Liver (tissue), 3 donors: ENCODE results near the gene SFN.

Experiments
- CTCF ChIP-seq: fragments of 150-350 bp; IDR thresholded peaks from 2 replicates; pipeline ENCODE4 v1.5.1; 2017; ENCODE audit warnings: improper control_type of control experiment, low read depth, low read length; ENCODE audit not compliant: missing input control
- HNF4G ChIP-seq: IDR thresholded peaks from 2 replicates; pipeline ENCODE4 v1.6.1; 2016; ENCODE audit warnings: antibody characterized with exemption
- RAD21 ChIP-seq, 2 donors: IDR thresholded peaks; 2 replicates each; pipeline ENCODE4 v1.6.1; 2016; ENCODE audit warnings: antibody characterized with exemption in 2 of 2, mild to moderate bottlenecking in 2 of 2
- REST ChIP-seq: IDR thresholded peaks from 2 replicates; pipeline ENCODE4 v1.6.1; 2016; ENCODE audit warnings: antibody characterized with exemption, mild to moderate bottlenecking
- TAF1 ChIP-seq: conservative IDR thresholded peaks from 2 replicates; pipeline ENCODE4 v1.6.1; 2016; ENCODE audit warnings: antibody characterized with exemption, mild to moderate bottlenecking
- TF ChIP-seq, protein P1 (sequence below): IDR thresholded peaks from 2 replicates; pipeline ENCODE4 v1.6.1; 2016; ENCODE audit warnings: antibody characterized with exemption
- donor health status: healthy.
- donor health status: healthy.

- TF ChIP-seq, protein P1, sequence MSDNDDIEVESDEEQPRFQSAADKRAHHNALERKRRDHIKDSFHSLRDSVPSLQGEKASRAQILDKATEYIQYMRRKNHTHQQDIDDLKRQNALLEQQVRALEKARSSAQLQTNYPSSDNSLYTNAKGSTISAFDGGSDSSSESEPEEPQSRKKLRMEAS = no peak
- TF ChIP-seq CTCF (no peak), RAD21 (IDR thresholded peaks at IDR 0.05) (no peak), TAF1 (peak; percentile 59), REST (peak; percentile 85), HNF4G (no peak)
These were observed 1.9 kb downstream of the SFN start for GRCh38 chr1:26864610-26865480.
